ENCODE measurements around the gene DNASE1L3. TPM values are rescaled to one million over a fixed set of nuclear protein-coding genes. Genes with fewer than 3 reads are reported as not detected.

The DNASE1L3 gene
- polyA plus RNA-seq, 2 of the 4 experiments (the other 2 are of a cell fraction), result 0.19 TPM; not detected in 1

DNA sequence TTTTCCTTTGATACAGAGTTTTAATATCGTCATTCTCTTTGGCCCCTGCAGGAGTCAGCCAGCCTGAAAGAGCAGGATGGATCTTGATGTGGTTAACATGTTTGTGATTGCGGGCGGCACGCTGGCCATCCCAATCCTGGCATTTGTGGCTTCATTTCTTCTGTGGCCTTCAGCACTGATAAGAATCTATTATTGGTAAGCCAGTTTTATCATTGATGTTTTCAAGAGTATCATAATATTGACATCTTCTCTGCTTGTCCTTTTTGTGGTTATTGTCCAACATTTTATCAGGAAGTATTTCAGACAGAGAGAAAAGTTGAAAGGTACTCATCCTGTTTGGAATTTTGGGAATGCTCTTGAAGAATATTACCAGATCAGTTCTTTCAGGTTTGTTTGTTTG lies 45.7 kb upstream of the DNASE1L3 start (continued):
- TF ChIP-seq, protein P1, sequence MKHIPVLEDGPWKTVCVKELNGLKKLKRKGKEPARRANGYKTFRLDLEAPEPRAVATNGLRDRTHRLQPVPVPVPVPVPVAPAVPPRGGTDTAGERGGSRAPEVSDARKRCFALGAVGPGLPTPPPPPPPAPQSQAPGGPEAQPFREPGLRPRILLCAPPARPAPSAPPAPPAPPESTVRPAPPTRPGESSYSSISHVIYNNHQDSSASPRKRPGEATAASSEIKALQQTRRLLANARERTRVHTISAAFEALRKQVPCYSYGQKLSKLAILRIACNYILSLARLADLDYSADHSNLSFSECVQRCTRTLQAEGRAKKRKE (CRISPR knock-in tag; IDR thresholded peaks at IDR 0.05; ENCODE audit: low read depth), result no peak
- TF ChIP-seq, protein P2, sequence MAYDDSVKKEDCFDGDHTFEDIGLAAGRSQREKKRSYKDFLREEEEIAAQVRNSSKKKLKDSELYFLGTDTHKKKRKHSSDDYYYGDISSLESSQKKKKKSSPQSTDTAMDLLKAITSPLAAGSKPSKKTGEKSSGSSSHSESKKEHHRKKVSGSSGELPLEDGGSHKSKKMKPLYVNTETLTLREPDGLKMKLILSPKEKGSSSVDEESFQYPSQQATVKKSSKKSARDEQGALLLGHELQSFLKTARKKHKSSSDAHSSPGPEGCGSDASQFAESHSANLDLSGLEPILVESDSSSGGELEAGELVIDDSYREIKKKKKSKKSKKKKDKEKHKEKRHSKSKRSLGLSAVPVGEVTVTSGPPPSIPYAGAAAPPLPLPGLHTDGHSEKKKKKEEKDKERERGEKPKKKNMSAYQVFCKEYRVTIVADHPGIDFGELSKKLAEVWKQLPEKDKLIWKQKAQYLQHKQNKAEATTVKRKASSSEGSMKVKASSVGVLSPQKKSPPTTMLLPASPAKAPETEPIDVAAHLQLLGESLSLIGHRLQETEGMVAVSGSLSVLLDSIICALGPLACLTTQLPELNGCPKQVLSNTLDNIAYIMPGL (CRISPR knock-in tag; IDR thresholded peaks at IDR 0.05; ENCODE audit: borderline replicate concordance), result no peak
- TF ChIP-seq NR3C1 (IDR thresholded peaks at IDR 0.05) (no peak), HOXA7 (CRISPR knock-in tag; IDR thresholded peaks at IDR 0.05) (no peak)

DNA sequence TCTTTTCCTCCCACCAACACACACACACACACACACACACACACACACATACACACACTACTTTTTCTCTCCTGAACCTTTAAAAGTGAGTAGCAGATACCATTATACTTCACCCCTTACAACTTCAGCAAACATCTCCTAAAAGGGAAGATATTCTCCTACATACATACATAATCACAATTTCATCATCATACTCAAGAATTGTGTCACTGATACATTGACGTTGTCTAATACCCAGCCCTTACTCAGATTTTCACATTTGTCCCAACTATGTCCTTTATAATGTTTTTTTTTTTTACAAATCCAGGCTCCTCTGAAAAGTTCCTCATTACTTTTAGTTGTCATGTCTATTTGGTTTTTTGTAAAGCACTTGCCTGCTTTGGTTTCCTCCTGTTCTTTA lies 45.3 kb upstream of the DNASE1L3 start:
- no peak overlapping the region for H3K27ac ChIP-seq
- no peak for TF ChIP-seq FOSL2 (IDR thresholded peaks at IDR 0.05)
- no peak for TF ChIP-seq FOSL2 (CRISPR knock-in tag; IDR thresholded peaks at IDR 0.05)
- no peak for TF ChIP-seq HEYL (CRISPR knock-in tag; IDR thresholded peaks at IDR 0.05)
- TF ChIP-seq CBX2 (IDR thresholded peaks at IDR 0.05; ENCODE audit: borderline replicate concordance, low read depth), result no peak
- TF ChIP-seq, protein P3, sequence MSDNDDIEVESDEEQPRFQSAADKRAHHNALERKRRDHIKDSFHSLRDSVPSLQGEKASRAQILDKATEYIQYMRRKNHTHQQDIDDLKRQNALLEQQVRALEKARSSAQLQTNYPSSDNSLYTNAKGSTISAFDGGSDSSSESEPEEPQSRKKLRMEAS (IDR thresholded peaks at IDR 0.05), result no peak
- TF ChIP-seq, protein P2 (CRISPR knock-in tag; IDR thresholded peaks at IDR 0.05; ENCODE audit: borderline replicate concordance), result no peak
- TF ChIP-seq RAD21 (conservative IDR thresholded peaks at IDR 0.05 in 1 of 2, IDR thresholded peaks at IDR 0.05 in 1 of 2), result no peak
- TF ChIP-seq EP300 (IDR thresholded peaks at IDR 0.05), result no peak
- no peak for TF ChIP-seq BHLHE40 (IDR thresholded peaks at IDR 0.05; ENCODE audit: low read depth, low read length)
- no peak for TF ChIP-seq GATA3 (IDR thresholded peaks at IDR 0.05; ENCODE audit: borderline replicate concordance)
- TF ChIP-seq KDM5A (IDR thresholded peaks at IDR 0.05), result no peak
- TF ChIP-seq POLR2A (IDR thresholded peaks at IDR 0.05; ENCODE audit: low read length), result no peak
- no peak for TF ChIP-seq ELK1 (IDR thresholded peaks at IDR 0.05; ENCODE audit: low read depth, low read length)
- TF ChIP-seq NFE2L2 (conservative IDR thresholded peaks at IDR 0.05; ENCODE audit: low read length), result no peak
- no peak for TF ChIP-seq HOXB13 (CRISPR knock-in tag; IDR thresholded peaks at IDR 0.05; ENCODE audit: low read depth)
- no peak for TF ChIP-seq KDM1A (IDR thresholded peaks at IDR 0.05; ENCODE audit: low read depth)
- TF ChIP-seq PHF8 (IDR thresholded peaks at IDR 0.05; ENCODE audit: borderline replicate concordance, low read depth), result no peak
- TF ChIP-seq ZNF302 (CRISPR knock-in tag; IDR thresholded peaks at IDR 0.05), result no peak
- ChIA-PET POLR2A (no interaction called here), CTCF (no interaction called here)
- ATAC-seq (no peak), FAIRE-seq (no peak), DNase-seq (ENCODE audit: low read depth in 1 of 2, low spot score in 1 of 2) (no peak)
- H3K9me3 ChIP-seq, result no peaks in the 10 kb centered on the region
- H3K4me1 ChIP-seq, result peaks cover 9% of the 10 kb centered on the region
- H3K4me2 ChIP-seq, result no peak overlapping the region
- whole genome bisulfite sequencing (ENCODE audit: missing lambda C conversion rate), result 70% methylated on average over 1 of the region's 1 CpG
- no peak overlapping the region for H3K4me3 ChIP-seq

- TF ChIP-seq MAFK (IDR thresholded peaks at IDR 0.05; ENCODE audit: partially characterized antibody) (no peak), CBX8 (IDR thresholded peaks at IDR 0.05) (no peak), EHMT2 (IDR thresholded peaks at IDR 0.05; ENCODE audit: low read depth) (no peak), MAZ (IDR thresholded peaks at IDR 0.05; ENCODE audit: borderline replicate concordance, low read depth, low read length) (no peak), FOSL2 (IDR thresholded peaks at IDR 0.05) (no peak), FOSL2 (CRISPR knock-in tag; IDR thresholded peaks at IDR 0.05) (no peak), RARB (CRISPR knock-in tag; IDR thresholded peaks at IDR 0.05) (no peak), NR3C1 (IDR thresholded peaks at IDR 0.05) (no peak), ZC3H11A (IDR thresholded peaks at IDR 0.05) (no peak), ZNF302 (CRISPR knock-in tag; IDR thresholded peaks at IDR 0.05) (no peak), HES2 (IDR thresholded peaks at IDR 0.05) (no peak)
- TF ChIP-seq, protein P4, sequence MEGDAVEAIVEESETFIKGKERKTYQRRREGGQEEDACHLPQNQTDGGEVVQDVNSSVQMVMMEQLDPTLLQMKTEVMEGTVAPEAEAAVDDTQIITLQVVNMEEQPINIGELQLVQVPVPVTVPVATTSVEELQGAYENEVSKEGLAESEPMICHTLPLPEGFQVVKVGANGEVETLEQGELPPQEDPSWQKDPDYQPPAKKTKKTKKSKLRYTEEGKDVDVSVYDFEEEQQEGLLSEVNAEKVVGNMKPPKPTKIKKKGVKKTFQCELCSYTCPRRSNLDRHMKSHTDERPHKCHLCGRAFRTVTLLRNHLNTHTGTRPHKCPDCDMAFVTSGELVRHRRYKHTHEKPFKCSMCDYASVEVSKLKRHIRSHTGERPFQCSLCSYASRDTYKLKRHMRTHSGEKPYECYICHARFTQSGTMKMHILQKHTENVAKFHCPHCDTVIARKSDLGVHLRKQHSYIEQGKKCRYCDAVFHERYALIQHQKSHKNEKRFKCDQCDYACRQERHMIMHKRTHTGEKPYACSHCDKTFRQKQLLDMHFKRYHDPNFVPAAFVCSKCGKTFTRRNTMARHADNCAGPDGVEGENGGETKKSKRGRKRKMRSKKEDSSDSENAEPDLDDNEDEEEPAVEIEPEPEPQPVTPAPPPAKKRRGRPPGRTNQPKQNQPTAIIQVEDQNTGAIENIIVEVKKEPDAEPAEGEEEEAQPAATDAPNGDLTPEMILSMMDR (IDR thresholded peaks at IDR 0.05), result no peak
- 85% methylated on average over 4 of the region's 4 CpGs for WGBS (ENCODE audit: missing lambda C conversion rate)
- POLR2A ChIA-PET, result no interaction called here
- Histone ChIP-seq H3K9me3 (no peaks in the 10 kb centered on the region), H3K27ac (no peak overlapping the region), H3K4me1 (no peaks in the 10 kb centered on the region), H3K4me2 (no peak overlapping the region), H3K4me3 (no peak overlapping the region)
- CTCF ChIA-PET, result interaction anchor here (1.1 kb wide), 1 partner anchor 37 kb away, joined by 5 read pairs; no protein-coding TSS in a partner anchor
- DNase-seq (ENCODE audit: low read depth in 1 of 2, low spot score in 1 of 2) (no peak), ATAC-seq (no peak), FAIRE-seq (no peak)
Measured at GRCh38 chr3:58254144-58254543, 43.4 kb upstream of the DNASE1L3 start.

All from A549 (cell line).